ENCODE measurements around the gene FBXW7. TPM values are rescaled to one million over a fixed set of nuclear protein-coding genes. Genes with fewer than 3 reads are reported as not detected.

Gene FBXW7
- total and polyA plus RNA-seq, 2 experiments from 2014 or later: 19.7 to 67.7 TPM

GRCh38 chr4:152340818-152341217 lies 195.1 kb downstream of the FBXW7 start:
- Histone ChIP-seq H3K27me3 (no peaks in the 10 kb centered on the region), H3K9me3 (ENCODE audit: low read depth) (no peaks in the 10 kb centered on the region), H3K36me3 (no peaks in the 10 kb centered on the region), H3K4me3 (no peak overlapping the region), H3K4me1 (ENCODE audit: low read depth) (no peaks in the 10 kb centered on the region), H3K27ac (no peak overlapping the region)
- no peak for TF ChIP-seq CTCF (IDR thresholded peaks at IDR 0.05; ENCODE audit: low read depth, low read length)
- no peak for DNase-seq (ENCODE audit: low read depth in 1 of 2, low spot score in 1 of 2)

- DNase-seq (ENCODE audit: low read depth in 1 of 2, low spot score in 1 of 2): no peak
- Histone ChIP-seq H3K27ac (no peak overlapping the region), H3K4me3 (no peak overlapping the region), H3K36me3 (no peaks in the 10 kb centered on the region), H3K4me1 (ENCODE audit: low read depth) (no peaks in the 10 kb centered on the region), H3K9me3 (ENCODE audit: low read depth) (no peaks in the 10 kb centered on the region), H3K27me3 (no peaks in the 10 kb centered on the region)
- no peak for TF ChIP-seq CTCF (IDR thresholded peaks at IDR 0.05; ENCODE audit: low read depth, low read length)
Measured at GRCh38 chr4:152339576-152339975, 196.3 kb downstream of the FBXW7 start.

- H3K9me3 ChIP-seq (ENCODE audit: low read depth): no peaks in the 10 kb centered on the region
- no peak overlapping the region for H3K27ac ChIP-seq
- H3K36me3 ChIP-seq: no peaks in the 10 kb centered on the region
- DNase-seq (ENCODE audit: low read depth in 1 of 2, low spot score in 1 of 2): no peak
- no peaks in the 10 kb centered on the region for H3K4me1 ChIP-seq (ENCODE audit: low read depth)
- no peak for TF ChIP-seq CTCF (IDR thresholded peaks at IDR 0.05; ENCODE audit: low read depth, low read length)
- no peak overlapping the region for H3K4me3 ChIP-seq
- no peaks in the 10 kb centered on the region for H3K27me3 ChIP-seq
Measured at GRCh38 chr4:152334931-152335330, 201.0 kb downstream of the FBXW7 start.

GRCh38 chr4:152331042-152331441 lies 204.8 kb downstream of the FBXW7 start:
- Histone ChIP-seq H3K27ac (no peak overlapping the region), H3K9me3 (ENCODE audit: low read depth) (no peaks in the 10 kb centered on the region), H3K27me3 (no peaks in the 10 kb centered on the region), H3K4me3 (no peak overlapping the region), H3K4me1 (ENCODE audit: low read depth) (no peaks in the 10 kb centered on the region), H3K36me3 (no peaks in the 10 kb centered on the region)
- no peak for DNase-seq (ENCODE audit: low read depth in 1 of 2, low spot score in 1 of 2)
- no peak for TF ChIP-seq CTCF (IDR thresholded peaks at IDR 0.05; ENCODE audit: low read depth, low read length)

GRCh38 chr4:152328582-152328981 lies 207.3 kb downstream of the FBXW7 start:
- no peak overlapping the region for H3K4me3 ChIP-seq
- H3K9me3 ChIP-seq (ENCODE audit: low read depth): no peaks in the 10 kb centered on the region
- H3K36me3 ChIP-seq: no peaks in the 10 kb centered on the region
- H3K27me3 ChIP-seq: no peaks in the 10 kb centered on the region
- no peak for TF ChIP-seq CTCF (IDR thresholded peaks at IDR 0.05; ENCODE audit: low read depth, low read length)
- DNase-seq (ENCODE audit: low read depth in 1 of 2, low spot score in 1 of 2): no peak
- no peak overlapping the region for H3K27ac ChIP-seq
- H3K4me1 ChIP-seq (ENCODE audit: low read depth): no peaks in the 10 kb centered on the region
